Measurements from ENCODE around the gene BRSK1. TPM values are rescaled to one million over a fixed set of nuclear protein-coding genes. Genes with fewer than 3 reads are reported as not detected.

BRSK1 gene
- total and polyA plus RNA-seq, 7 donors = 0.14 to 1.1 (median 0.77) TPM

DNA sequence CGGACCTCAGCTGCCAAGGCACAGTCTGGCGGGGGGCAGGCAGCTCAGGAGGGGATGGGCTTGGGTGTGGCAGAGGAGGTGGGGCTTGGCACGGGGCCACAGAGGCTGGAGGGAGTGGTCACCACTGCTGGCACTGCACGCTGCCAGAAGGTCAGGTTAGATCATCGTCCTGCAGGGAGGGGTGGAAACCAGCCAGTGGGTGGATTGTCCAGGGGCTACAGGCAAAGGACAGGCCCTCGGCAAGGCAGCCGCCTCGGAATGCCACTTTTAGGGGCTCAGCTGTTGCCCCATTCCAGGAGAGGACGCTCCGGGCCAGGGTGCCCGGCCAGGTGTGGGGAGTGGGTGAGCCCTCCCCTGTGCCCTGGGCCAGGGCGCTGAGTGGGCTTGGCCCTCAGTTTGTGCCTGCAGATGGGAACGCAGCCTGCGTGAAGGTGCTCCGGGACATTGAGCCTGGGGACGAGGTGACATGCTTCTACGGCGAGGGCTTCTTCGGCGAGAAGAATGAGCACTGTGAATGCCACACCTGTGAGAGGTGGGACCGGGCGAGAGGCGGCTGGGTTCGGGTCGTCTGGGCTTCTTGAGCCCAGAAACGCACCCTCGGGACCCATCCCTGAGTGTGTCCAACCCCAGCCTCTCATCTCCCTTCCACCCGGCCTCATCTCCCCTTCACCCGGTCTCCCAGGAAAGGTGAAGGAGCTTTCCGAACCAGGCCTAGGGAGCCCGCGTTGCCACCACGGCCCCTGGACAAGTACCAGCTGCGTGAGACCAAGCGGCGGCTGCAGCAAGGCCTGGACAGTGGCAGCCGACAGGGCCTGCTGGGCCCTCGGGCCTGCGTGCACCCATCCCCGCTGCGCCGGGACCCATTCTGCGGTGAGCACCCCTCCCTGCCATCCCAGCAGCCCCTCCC is 62.3 kb downstream of the BRSK1 start:
- DNase-seq (peak; percentile 65 to 81), ATAC-seq (peak in 3 of 4 donors; percentile 35 to 42 (median 39))
- peaks cover 2% of the 10 kb centered on the region for H3K4me1 ChIP-seq
- 74 to 79% (median 76%) methylated on average over 42 to 43 of the region's 43 CpGs for WGBS, 3 donors
- TF ChIP-seq, protein P1, sequence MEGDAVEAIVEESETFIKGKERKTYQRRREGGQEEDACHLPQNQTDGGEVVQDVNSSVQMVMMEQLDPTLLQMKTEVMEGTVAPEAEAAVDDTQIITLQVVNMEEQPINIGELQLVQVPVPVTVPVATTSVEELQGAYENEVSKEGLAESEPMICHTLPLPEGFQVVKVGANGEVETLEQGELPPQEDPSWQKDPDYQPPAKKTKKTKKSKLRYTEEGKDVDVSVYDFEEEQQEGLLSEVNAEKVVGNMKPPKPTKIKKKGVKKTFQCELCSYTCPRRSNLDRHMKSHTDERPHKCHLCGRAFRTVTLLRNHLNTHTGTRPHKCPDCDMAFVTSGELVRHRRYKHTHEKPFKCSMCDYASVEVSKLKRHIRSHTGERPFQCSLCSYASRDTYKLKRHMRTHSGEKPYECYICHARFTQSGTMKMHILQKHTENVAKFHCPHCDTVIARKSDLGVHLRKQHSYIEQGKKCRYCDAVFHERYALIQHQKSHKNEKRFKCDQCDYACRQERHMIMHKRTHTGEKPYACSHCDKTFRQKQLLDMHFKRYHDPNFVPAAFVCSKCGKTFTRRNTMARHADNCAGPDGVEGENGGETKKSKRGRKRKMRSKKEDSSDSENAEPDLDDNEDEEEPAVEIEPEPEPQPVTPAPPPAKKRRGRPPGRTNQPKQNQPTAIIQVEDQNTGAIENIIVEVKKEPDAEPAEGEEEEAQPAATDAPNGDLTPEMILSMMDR (IDR thresholded peaks at IDR 0.05) = no peak
- intact Hi-C loops (cut with DNase I) = no loop called here
- H3K27ac ChIP-seq = no peak overlapping the region
- H3K9me3 ChIP-seq = no peaks in the 10 kb centered on the region
- H3K36me3 ChIP-seq (ENCODE audit: insufficient read depth in 1 of 2, low read depth in 1 of 2) = peaks cover 0 to 30% of the 10 kb centered on the region in 2 donors
- no peak overlapping the region for H3K4me3 ChIP-seq
- H3K27me3 ChIP-seq (ENCODE audit: insufficient read depth in 3 of 3, low read length in 2 of 3) = peaks cover 0 to under 1% (median 0%) of the 10 kb centered on the region in 3 donors

DNA sequence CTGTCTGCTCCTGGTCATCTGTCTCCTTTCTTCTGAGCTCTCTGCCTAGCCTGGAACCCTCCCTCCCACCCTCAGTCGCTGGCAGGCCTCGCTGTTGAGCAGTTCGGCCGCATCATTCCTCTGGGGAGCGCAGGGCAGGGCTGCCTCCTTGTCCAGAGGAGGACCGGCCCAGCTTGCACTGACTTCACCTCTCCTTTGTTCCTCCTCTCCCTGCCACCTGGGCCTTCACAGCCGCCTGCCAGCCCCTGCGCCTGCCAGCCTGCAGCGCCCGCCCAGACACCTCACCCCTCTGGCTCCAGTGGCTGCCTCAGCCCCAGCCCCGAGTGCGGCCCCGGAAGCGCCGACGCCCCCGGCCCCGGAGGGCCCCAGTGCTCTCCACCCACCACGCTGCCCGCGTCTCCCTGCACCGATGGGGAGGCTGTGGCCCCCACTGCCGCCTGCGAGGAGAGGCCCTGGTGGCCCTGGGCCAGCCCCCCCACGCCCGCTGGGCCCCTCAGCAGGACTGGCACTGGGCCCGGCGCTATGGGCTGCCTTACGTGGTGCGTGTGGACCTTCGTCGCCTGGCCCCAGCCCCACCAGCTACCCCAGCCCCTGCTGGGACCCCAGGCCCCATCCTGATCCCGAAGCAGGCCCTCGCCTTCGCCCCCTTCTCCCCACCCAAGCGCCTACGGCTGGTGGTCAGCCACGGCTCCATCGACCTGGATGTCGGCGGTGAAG is 63.1 kb downstream of the BRSK1 start:
- DNase-seq (peak in 1 of 2 donors; percentile 66), ATAC-seq (peak in 1 of 4 donors; percentile 17)
- intact Hi-C loops (cut with DNase I) = no loop called here
- Histone ChIP-seq H3K4me1 (no peaks in the 10 kb centered on the region), H3K36me3 (ENCODE audit: insufficient read depth in 1 of 2, low read depth in 1 of 2) (peaks cover 0 to 30% of the 10 kb centered on the region in 2 donors), H3K27me3 (ENCODE audit: insufficient read depth in 3 of 3, low read length in 2 of 3) (peaks cover 0 to 8% (median 0%) of the 10 kb centered on the region in 3 donors), H3K4me3 (no peak overlapping the region), H3K27ac (no peak overlapping the region), H3K9me3 (no peaks in the 10 kb centered on the region)
- 83 to 86% (median 85%) methylated on average over 34 to 41 of the region's 41 CpGs for WGBS, 3 donors
- TF ChIP-seq, protein P1 (IDR thresholded peaks at IDR 0.05) = no peak

DNA sequence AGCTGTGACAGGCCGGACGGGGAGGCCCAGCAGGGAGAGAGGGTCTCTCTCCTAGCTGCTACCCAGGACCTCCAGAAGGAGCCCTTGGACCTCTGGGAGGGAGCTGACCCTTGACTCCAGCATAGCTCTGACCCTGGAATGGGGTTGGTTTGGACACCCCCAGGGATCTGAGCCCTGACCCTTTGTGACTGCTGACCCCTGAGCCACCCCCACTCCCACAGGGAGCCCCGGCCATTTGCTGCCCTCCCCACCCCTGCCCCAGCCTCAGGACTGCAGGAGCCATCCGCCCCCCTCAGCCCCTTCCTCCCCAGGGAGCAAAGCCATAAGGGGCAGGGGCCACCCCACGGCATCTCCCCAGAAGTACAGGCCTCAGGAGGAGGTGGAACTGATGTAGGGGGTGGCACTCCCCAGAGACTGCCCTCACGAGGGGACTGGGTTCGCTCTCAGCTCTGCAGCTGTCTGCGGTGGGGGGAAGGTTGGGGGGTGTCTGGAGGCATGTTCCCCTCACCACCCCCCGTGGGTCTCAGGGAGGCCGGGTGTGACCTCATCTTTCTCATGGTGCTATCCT is 63.7 kb downstream of the BRSK1 start:
- Histone ChIP-seq H3K4me1 (no peaks in the 10 kb centered on the region), H3K9me3 (no peaks in the 10 kb centered on the region), H3K36me3 (ENCODE audit: insufficient read depth in 1 of 2, low read depth in 1 of 2) (peaks cover 0 to 26% of the 10 kb centered on the region in 2 donors), H3K27ac (no peak overlapping the region), H3K4me3 (no peak overlapping the region), H3K27me3 (ENCODE audit: insufficient read depth in 3 of 3, low read length in 2 of 3) (peaks cover 0 to 15% (median under 1%) of the 10 kb centered on the region in 3 donors)
- intact Hi-C loops (cut with DNase I) = no loop called here
- 77 to 79% (median 77%) methylated on average over 9 to 10 of the region's 10 CpGs for whole genome bisulfite sequencing, 3 donors
- no peak for DNase-seq
- ATAC-seq = no peak
- TF ChIP-seq, protein P1 (IDR thresholded peaks at IDR 0.05) = no peak

DNA sequence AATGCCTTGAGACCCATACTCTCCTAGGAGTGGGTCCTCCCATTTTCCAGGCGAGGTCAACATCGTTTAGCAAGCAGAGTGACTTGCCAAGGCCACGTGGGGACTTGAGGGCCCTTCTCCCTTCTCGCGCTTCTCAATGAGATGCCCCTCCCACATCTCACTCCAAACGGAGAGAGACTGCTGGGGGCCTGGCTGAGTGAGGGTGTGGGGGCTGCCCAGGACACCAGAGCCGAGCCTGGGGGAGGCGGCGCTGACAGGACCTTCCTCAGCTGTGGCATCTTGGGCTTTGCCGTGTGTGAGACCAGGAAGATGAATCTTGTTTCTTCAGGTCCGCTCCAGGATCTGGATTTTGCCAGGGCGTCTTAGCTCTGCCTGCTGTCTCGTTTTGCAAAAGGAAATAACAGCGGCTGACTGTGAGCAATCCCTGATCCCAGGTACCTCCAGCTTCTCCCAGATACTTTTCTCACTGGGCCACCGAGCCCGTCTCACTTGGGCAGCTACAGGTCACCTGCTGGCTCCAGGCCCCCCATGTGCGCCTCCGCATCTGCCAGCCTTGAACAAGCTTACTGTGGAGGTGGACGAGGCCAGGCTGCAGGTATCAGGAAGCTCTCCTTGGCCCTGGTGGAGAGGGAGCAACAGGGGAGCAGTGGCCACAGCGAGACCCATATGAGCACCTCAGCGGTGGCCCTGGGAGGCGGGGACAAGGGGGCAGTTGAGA is 64.7 kb downstream of the BRSK1 start:
- ATAC-seq (no peak), DNase-seq (no peak)
- Histone ChIP-seq H3K4me3 (no peak overlapping the region), H3K27me3 (ENCODE audit: insufficient read depth in 3 of 3, low read length in 2 of 3) (peaks cover 0 to 24% (median 10%) of the 10 kb centered on the region in 3 donors), H3K9me3 (no peaks in the 10 kb centered on the region), H3K36me3 (ENCODE audit: insufficient read depth in 1 of 2, low read depth in 1 of 2) (peaks cover 0 to 18% of the 10 kb centered on the region in 2 donors), H3K4me1 (peaks cover 3% of the 10 kb centered on the region), H3K27ac (no peak overlapping the region)
- 74 to 80% (median 77%) methylated on average over 22 of the region's 22 CpGs for WGBS, 3 donors
- intact Hi-C loops (cut with DNase I) = no loop called here
- TF ChIP-seq, protein P1 (IDR thresholded peaks at IDR 0.05) = no peak
